Calu3 (cell line): ENCODE results near the gene PDK2. TPM values are rescaled to one million over a fixed set of nuclear protein-coding genes. Genes with fewer than 3 reads are reported as not detected.
A peak's percentile ranks its signal among the peaks of the same experiment; 100 is the strongest.

ENCODE experiments used
- BruUV-seq: library from RNA; stranded (reverse); fragments of 400-500 nt; replicated peaks from 2 replicates; lab custom pipeline; 2021; lab: Mats Ljungman, UMichigan
- CTCF ChIA-PET: fragments of 300-600 bp; sonication (Branson Sonifier 250); formaldehyde crosslinking; loops from one replicate; lab custom pipeline; 2022; ENCODE audit warnings: antibody characterized with exemption; lab: Charles Lee
- DNase-seq: peaks from one replicate; pipeline ENCODE4 v3.0.0; 2022
- H3K27ac Mint-ChIP-seq: one replicate; pipeline ENCODE4 v1.8.0; 2022; ENCODE audit warnings: mixed read lengths; ENCODE audit not compliant: unreplicated experiment
- H3K27me3 Mint-ChIP-seq: one replicate; pipeline ENCODE4 v1.8.0; 2022; ENCODE audit warnings: mixed read lengths; ENCODE audit not compliant: unreplicated experiment
- H3K36me3 Mint-ChIP-seq: one replicate; pipeline ENCODE4 v1.8.0; 2022; ENCODE audit warnings: mild to moderate bottlenecking, moderate library complexity, mixed read lengths; ENCODE audit not compliant: insufficient read depth, unreplicated experiment
- H3K4me1 Mint-ChIP-seq: one replicate; pipeline ENCODE4 v1.8.0; 2022; ENCODE audit warnings: mild to moderate bottlenecking, low read depth, mixed read lengths; ENCODE audit not compliant: unreplicated experiment
- H3K4me3 Mint-ChIP-seq: one replicate; pipeline ENCODE4 v1.8.0; 2022; ENCODE audit warnings: mild to moderate bottlenecking, low read depth, moderate library complexity, mixed read lengths; ENCODE audit not compliant: unreplicated experiment
- H3K9me3 Mint-ChIP-seq: one replicate; pipeline ENCODE4 v1.8.0; 2022; ENCODE audit warnings: low read depth, mixed read lengths; ENCODE audit not compliant: unreplicated experiment
- intact Hi-C: fragments of 100-400 bp; cut with micrococcal nuclease; formaldehyde crosslinking; loops from one replicate; pipeline ENCODE4 v1.10.0; 2022; ENCODE audit not compliant: unreplicated experiment
- total RNA-seq: library from RNA; stranded (reverse); gene quantifications from 2 replicates; pipeline ENCODE4 v1.2.3, GENCODE V29; 2022
- TF ChIP-seq, protein P1 (sequence below): fragments of 200-600 bp; IDR thresholded peaks from one replicate; pipeline ENCODE4 v1.8.0; 2022; ENCODE audit warnings: antibody characterized with exemption; ENCODE audit not compliant: unreplicated experiment

Gene PDK2
- total RNA-seq, 1 experiment from 2014 or later, result 29.5 TPM

DNA sequence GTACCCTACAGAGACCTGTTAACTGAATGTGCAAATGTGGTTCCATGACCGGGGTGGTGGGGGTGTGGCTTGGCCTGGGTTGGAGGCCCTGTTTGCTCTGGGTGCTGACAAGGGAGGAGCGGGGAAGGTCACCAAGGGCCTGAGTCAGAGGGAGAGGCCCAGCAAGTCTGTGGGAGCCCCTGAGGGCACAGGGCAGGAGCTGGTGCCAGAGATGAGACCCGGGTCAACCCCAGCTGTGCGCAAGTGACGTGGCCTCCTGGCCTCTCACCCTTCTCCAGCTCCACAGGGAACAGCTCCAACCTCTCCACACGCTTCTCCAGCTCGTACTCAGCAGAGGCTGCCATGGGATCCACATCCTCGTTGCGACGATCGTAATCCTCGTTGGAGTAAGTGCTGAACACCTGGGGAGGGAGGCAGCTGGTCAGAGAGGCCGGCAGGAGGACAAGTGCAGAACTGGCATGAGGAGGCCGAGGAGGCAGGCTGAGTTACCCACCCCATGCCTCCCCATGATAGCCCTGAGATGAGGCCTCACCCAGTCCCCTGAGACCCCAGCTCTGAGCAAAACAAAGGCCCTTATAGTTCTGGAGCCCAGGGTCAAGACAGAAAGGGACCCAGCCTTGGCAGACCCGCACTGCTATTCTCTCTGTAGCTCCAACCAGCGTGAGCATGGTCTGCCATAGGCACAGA, 49.8 kb downstream of the PDK2 start:
- no peaks in the 10 kb centered on the region for H3K27me3 Mint-ChIP-seq

DNA sequence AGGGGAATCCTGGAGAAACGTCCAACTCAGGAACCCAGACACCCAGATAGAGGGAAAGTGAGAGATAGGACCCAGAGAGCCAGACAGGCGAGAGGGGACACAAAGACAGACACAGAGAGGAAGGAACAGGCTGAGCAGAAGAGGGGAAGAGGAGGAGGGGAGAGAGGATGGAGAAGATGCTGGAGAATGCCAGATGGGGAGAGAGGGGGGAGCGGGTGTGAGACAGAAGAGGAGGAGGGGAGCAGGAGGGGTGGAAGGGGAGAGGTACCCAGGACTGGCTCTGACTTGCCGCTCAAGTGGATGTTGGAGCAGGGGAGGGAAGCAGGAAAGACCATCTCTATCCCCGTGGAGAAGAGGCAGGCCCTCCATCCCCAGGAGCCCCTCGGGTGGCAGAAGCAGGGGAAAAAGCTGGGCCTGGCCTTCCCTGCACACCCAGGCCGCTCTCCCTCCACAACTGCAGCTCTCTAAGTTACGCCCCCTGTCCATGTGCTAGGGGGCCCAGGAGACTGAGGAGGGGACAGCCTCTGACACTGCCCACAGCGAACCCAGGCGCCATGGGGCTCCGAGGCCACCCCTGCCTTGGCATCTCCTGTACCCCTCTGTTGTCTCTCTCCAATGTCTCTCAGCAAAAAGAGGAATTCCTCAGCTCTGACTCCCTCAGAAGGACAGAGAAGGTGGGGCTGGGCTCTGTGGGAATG, 50.5 kb downstream of the PDK2 start:
- no peak for DNase-seq
- H3K4me3 Mint-ChIP-seq, result no peak overlapping the region
- no peak overlapping the region for H3K27ac Mint-ChIP-seq
- H3K36me3 Mint-ChIP-seq, result peaks cover 75% of the 10 kb centered on the region
- H3K4me1 Mint-ChIP-seq, result peaks cover 37% of the 10 kb centered on the region
- H3K27me3 Mint-ChIP-seq, result no peaks in the 10 kb centered on the region
- intact Hi-C loops, result no loop called here
- BruUV-seq, result no TSS peak
- no peaks in the 10 kb centered on the region for H3K9me3 Mint-ChIP-seq
- CTCF ChIA-PET, result interaction anchor here (0.6 to 1.1 kb wide), 2 partner anchors 14 to 123 kb away, joined by 3 to 4 read pairs; no protein-coding TSS in a partner anchor
- TF ChIP-seq, protein P1, sequence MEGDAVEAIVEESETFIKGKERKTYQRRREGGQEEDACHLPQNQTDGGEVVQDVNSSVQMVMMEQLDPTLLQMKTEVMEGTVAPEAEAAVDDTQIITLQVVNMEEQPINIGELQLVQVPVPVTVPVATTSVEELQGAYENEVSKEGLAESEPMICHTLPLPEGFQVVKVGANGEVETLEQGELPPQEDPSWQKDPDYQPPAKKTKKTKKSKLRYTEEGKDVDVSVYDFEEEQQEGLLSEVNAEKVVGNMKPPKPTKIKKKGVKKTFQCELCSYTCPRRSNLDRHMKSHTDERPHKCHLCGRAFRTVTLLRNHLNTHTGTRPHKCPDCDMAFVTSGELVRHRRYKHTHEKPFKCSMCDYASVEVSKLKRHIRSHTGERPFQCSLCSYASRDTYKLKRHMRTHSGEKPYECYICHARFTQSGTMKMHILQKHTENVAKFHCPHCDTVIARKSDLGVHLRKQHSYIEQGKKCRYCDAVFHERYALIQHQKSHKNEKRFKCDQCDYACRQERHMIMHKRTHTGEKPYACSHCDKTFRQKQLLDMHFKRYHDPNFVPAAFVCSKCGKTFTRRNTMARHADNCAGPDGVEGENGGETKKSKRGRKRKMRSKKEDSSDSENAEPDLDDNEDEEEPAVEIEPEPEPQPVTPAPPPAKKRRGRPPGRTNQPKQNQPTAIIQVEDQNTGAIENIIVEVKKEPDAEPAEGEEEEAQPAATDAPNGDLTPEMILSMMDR, result no peak

More for the DNA sequence above, 49.8 kb downstream of the PDK2 start:
- no TSS peak for BruUV-seq
- CTCF ChIA-PET, result interaction anchor here (0.6 kb wide), 2 partner anchors 124 to 178 kb away, joined by 3 to 4 read pairs; no protein-coding TSS in a partner anchor
- no peaks in the 10 kb centered on the region for H3K9me3 Mint-ChIP-seq
- intact Hi-C loops, result no loop called here
- DNase-seq, result no peak
- H3K4me1 Mint-ChIP-seq, result peaks cover 37% of the 10 kb centered on the region
- H3K4me3 Mint-ChIP-seq, result no peak overlapping the region
- TF ChIP-seq, protein P1, result no peak
- peaks cover 75% of the 10 kb centered on the region for H3K36me3 Mint-ChIP-seq
- no peak overlapping the region for H3K27ac Mint-ChIP-seq

DNA sequence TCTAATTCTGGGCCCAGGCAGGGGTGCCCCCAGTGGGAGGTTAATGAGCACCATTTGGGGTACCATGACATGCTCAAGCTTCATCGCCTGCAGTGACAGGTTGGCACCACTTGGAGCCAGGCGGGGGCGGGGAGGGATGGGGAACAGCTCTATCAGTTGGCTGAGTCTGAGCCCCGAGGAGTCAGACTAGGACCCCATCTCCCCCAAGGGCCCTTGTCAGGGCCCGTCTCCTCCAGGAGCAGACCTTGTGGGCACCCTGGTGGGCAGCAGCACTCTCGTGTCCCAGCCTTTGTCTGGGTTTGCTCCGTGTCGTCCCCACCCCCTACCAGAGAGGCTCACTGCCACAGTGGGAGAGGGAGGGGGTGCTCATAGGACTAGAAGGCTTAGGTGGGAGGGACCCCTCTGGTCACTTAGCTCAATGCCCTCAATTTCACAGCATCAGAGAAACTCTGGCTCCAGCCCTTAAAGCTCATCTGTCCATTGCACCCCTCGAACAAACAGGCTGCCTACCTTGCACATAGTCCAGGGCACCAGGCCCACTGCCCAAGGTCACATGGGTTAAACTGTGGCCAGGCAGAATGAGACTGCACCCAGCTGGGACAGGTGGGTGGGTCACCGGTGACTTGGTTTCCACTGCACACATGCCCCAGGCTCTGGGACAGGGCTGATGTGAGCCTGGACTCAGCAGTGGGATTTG, 51.2 kb downstream of the PDK2 start:
- no peak for DNase-seq
- intact Hi-C loops, result no loop called here
- H3K36me3 Mint-ChIP-seq, result peaks cover 75% of the 10 kb centered on the region
- H3K4me1 Mint-ChIP-seq, result peaks cover 37% of the 10 kb centered on the region
- H3K27me3 Mint-ChIP-seq, result no peaks in the 10 kb centered on the region
- TF ChIP-seq, protein P1, result no peak
- BruUV-seq, result no TSS peak
- no peaks in the 10 kb centered on the region for H3K9me3 Mint-ChIP-seq
- CTCF ChIA-PET, result interaction anchor here (1.0 to 1.1 kb wide), 2 partner anchors 15 to 52 kb away, joined by 3 to 5 read pairs; no protein-coding TSS in a partner anchor
- H3K4me3 Mint-ChIP-seq, result peak overlapping the region; percentile 83
- H3K27ac Mint-ChIP-seq, result no peak overlapping the region

DNA sequence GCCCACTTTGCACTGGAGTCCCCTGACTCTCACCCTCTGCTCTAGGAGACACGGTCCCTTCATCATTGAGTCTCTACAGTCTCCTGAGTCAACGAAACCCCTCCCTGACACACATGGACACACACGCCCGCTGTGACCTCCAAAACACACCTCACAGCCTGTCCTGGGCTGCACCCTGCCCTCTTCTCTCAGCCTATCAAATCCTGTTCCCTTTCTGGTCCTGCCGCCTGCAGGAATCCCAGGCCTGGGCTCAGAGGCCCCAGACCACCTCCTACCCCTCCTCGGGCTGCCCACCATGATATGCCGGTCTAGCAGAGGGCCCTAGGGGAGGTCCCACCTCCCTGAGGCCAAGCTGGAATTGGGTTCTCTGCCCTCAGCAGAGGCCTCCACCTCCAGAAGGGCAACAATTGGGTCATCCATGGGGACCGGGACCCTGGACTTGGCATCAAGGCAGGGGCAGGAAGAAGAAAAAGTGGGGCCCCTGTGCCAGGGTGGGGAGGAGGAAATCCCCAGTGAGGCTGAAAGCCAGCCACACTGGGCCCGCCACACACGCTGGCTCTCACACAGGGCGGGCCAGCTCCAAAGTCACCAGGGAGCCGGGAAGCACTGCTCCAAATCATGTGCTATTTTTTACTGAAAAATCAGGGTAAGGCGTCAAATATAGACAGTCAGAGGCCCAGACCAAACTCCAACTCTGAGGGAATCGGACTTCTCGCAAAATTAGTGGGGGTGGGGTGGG, 51.9 kb downstream of the PDK2 start:
- CTCF ChIA-PET, result interaction anchor here (0.6 to 1.1 kb wide), 3 partner anchors 15 to 53 kb away, joined by 3 to 5 read pairs (median 3); no protein-coding TSS in a partner anchor
- peak overlapping the region; percentile 77 for H3K27ac Mint-ChIP-seq
- no peaks in the 10 kb centered on the region for H3K9me3 Mint-ChIP-seq
- H3K27me3 Mint-ChIP-seq, result no peaks in the 10 kb centered on the region
- DNase-seq, result no peak
- H3K4me3 Mint-ChIP-seq, result peak overlapping the region; percentile 83
- intact Hi-C loops, result no loop called here
- H3K36me3 Mint-ChIP-seq, result peaks cover 75% of the 10 kb centered on the region
- H3K4me1 Mint-ChIP-seq, result peaks cover 43% of the 10 kb centered on the region
- TF ChIP-seq, protein P1, result no peak
- no TSS peak for BruUV-seq
